ENCODE results near the gene STMN3. TPM values are rescaled to one million over a fixed set of nuclear protein-coding genes. Genes with fewer than 3 reads are reported as not detected.
"Not testable (repeated sequence)": the region's sequence is repeated elsewhere in the genome, so short reads cannot be mapped to it uniquely, and the experiment has no call there.

STMN3 gene
- total RNA-seq, 1 experiment from 2014 or later = 2.6 TPM

GRCh38 chr20:63639093-63639975, 13.9 kb downstream of the STMN3 start:
- DNase-seq (ENCODE audit: low spot score) = no peak

- no peak for DNase-seq (ENCODE audit: low spot score)
Measured at GRCh38 chr20:63636752-63637628, 16.2 kb downstream of the STMN3 start.

- DNase-seq (ENCODE audit: low spot score) = no peak
Measured at GRCh38 chr20:63635431-63636141, 17.6 kb downstream of the STMN3 start.

GRCh38 chr20:63633732-63634131, 19.5 kb downstream of the STMN3 start:
- DNase-seq (ENCODE audit: low spot score) = no peak

- DNase-seq (ENCODE audit: low spot score) = not testable (repeated sequence)
Measured at GRCh38 chr20:63631426-63631825, 21.8 kb downstream of the STMN3 start.

GRCh38 chr20:63630956-63631355, 22.3 kb downstream of the STMN3 start:
- DNase-seq (ENCODE audit: low spot score) = not testable (repeated sequence)

GRCh38 chr20:63628246-63628975, 24.8 kb downstream of the STMN3 start:
- peak; percentile 50 for DNase-seq (ENCODE audit: low spot score)

- DNase-seq (ENCODE audit: low spot score) = no peak
Measured at GRCh38 chr20:63627751-63628245, 25.4 kb downstream of the STMN3 start.

- DNase-seq (ENCODE audit: low spot score) = peak; percentile 88
Measured at GRCh38 chr20:63627129-63627750, 26.0 kb downstream of the STMN3 start.

- DNase-seq (ENCODE audit: low spot score) = no peak
Measured at GRCh38 chr20:63626424-63627128, 26.6 kb downstream of the STMN3 start, which contains the start of gene GMEB2. Gene GMEB2 (minus strand): TSS chr20:63627101. CDS start chr20:63619397, 7,704 bp downstream.

- DNase-seq (ENCODE audit: low spot score) = no peak
Measured at GRCh38 chr20:63625771-63626423, 27.3 kb downstream of the STMN3 start.

GRCh38 chr20:63624486-63624885, 28.7 kb downstream of the STMN3 start:
- no peak for DNase-seq (ENCODE audit: low spot score)

- DNase-seq (ENCODE audit: low spot score) = no peak
Measured at GRCh38 chr20:63622732-63623131, 30.5 kb downstream of the STMN3 start.

GRCh38 chr20:63622096-63622495, 31.1 kb downstream of the STMN3 start:
- DNase-seq (ENCODE audit: low spot score) = no peak

- DNase-seq (ENCODE audit: low spot score) = no peak
Measured at GRCh38 chr20:63620991-63621390, 32.2 kb downstream of the STMN3 start.

- no peak for DNase-seq (ENCODE audit: low spot score)
Measured at GRCh38 chr20:63619505-63619904, 33.7 kb downstream of the STMN3 start.

GRCh38 chr20:63619086-63619485, 34.1 kb downstream of the STMN3 start:
- no peak for DNase-seq (ENCODE audit: low spot score)

- no peak for DNase-seq (ENCODE audit: low spot score)
Measured at GRCh38 chr20:63618291-63618980, 34.8 kb downstream of the STMN3 start.

- DNase-seq (ENCODE audit: low spot score) = no peak
Measured at GRCh38 chr20:63617876-63618265, 35.4 kb downstream of the STMN3 start.

Data from A172 (cell line).